K562 (cell line): ENCODE data around the gene UBE2I. TPM values are rescaled to one million over a fixed set of nuclear protein-coding genes. Genes with fewer than 3 reads are reported as not detected.
A peak's percentile ranks its signal among the peaks of the same experiment; 100 is the strongest.

Experiments used
- AFF1 ChIP-seq, 2 experiments: fragments of 450-650 bp; IDR thresholded peaks; 2 replicates each; pipeline ENCODE4 v1.6.1; 2018; ENCODE audit warnings: mild to moderate bottlenecking in 2 of 2, low read depth in 1 of 2; ENCODE audit not compliant: partially characterized antibody in 2 of 2
- DMBX1 ChIP-seq: fragments of 250-450 bp; sonication (Bioruptor Pico); IDR thresholded peaks from 2 replicates; pipeline ENCODE4 v1.8.0; 2022; ENCODE audit warnings: inconsistent platforms, mild to moderate bottlenecking, moderate library complexity, borderline replicate concordance
- EGR1 ChIP-seq: fragments of 450-650 bp; conservative IDR thresholded peaks from 2 replicates; pipeline ENCODE4 v1.6.1; 2017; ENCODE audit warnings: mild to moderate bottlenecking
- ELF2 ChIP-seq: fragments of 250-450 bp; sonication (Bioruptor Pico); IDR thresholded peaks from 2 replicates; pipeline ENCODE4 v1.5.0; 2021; ENCODE audit warnings: mild to moderate bottlenecking
- FOXA3 ChIP-seq, 2 experiments: fragments of 450-650 bp in 1 of 2; sonication (generic) in 1 of 2; formaldehyde crosslinking; IDR thresholded peaks in 1 of 2; conservative IDR thresholded peaks in 1 of 2; 2 replicates each; pipeline versions ENCODE4 v1.4.0 to v1.8.0; 2020 to 2022; ENCODE audit warnings: mild to moderate bottlenecking in 2 of 2, missing genetic modification reagents in 1 of 2
- GABPB2 ChIP-seq: fragments of 250-450 bp; sonication (Bioruptor Pico); conservative IDR thresholded peaks from 2 replicates; pipeline ENCODE4 v1.5.1; 2021; ENCODE audit warnings: mild to moderate bottlenecking
- GATA2 ChIP-seq: sonication (generic); formaldehyde crosslinking; IDR thresholded peaks from 2 replicates; pipeline ENCODE4 v1.4.0; 2020; ENCODE audit warnings: mild to moderate bottlenecking, missing genetic modification reagents
- HNRNPL ChIP-seq: fragments of 200-400 bp; formaldehyde crosslinking; IDR thresholded peaks from 2 replicates; pipeline ENCODE4 v1.6.1; 2017; ENCODE audit warnings: low read depth, mild to moderate bottlenecking, low read length
- IFI16 ChIP-seq: fragments of 250-450 bp; sonication (Bioruptor Pico); IDR thresholded peaks from 2 replicates; pipeline ENCODE4 v2.1.2; 2022; ENCODE audit warnings: mild to moderate bottlenecking, inconsistent platforms
- ILK ChIP-seq: fragments of 450-650 bp; IDR thresholded peaks from 2 replicates; pipeline ENCODE4 v1.6.1; 2016; ENCODE audit warnings: missing genetic modification characterization, low read depth, mild to moderate bottlenecking, missing compliant biosample characterization, moderate library complexity, borderline replicate concordance
- MTA1 ChIP-seq: fragments of 450-650 bp; IDR thresholded peaks from 2 replicates; pipeline ENCODE4 v1.6.1; 2017; ENCODE audit warnings: borderline replicate concordance
- NELFE ChIP-seq: IDR thresholded peaks from 2 replicates; pipeline ENCODE4 v1.6.1; 2011; ENCODE audit warnings: mild to moderate bottlenecking; ENCODE audit not compliant: insufficient read depth, insufficient read length
- NR2C2 ChIP-seq, 2 experiments: fragments of 200-800 bp in 1 of 2; sonication (Bioruptor generic) in 1 of 2; sonication (generic) in 1 of 2; formaldehyde crosslinking in 1 of 2; IDR thresholded peaks; 2 replicates each; pipeline versions ENCODE4 v1.6.1 to v1.8.0; 2016 to 2022; ENCODE audit warnings: mild to moderate bottlenecking in 1 of 2, missing compliant biosample characterization in 1 of 2, missing genetic modification characterization in 1 of 2, missing genetic modification reagents in 1 of 2
- PHF8 ChIP-seq: fragments of 200-600 bp; sonication (generic); IDR thresholded peaks from 2 replicates; pipeline ENCODE4 v1.6.1; 2012; ENCODE audit warnings: mixed run types, mild to moderate bottlenecking, inconsistent platforms, low read length, moderate library complexity, borderline replicate concordance
- PPARD ChIP-seq: fragments of 250-450 bp; sonication (Bioruptor Pico); IDR thresholded peaks from 2 replicates; pipeline ENCODE4 v1.8.0; 2022; ENCODE audit warnings: inconsistent platforms, mild to moderate bottlenecking, moderate library complexity
- RFX7 ChIP-seq: fragments of 250-450 bp; sonication (Bioruptor Pico); IDR thresholded peaks from 2 replicates; pipeline ENCODE4 v1.5.1; 2021; ENCODE audit warnings: mild to moderate bottlenecking
- THRAP3 ChIP-seq: fragments of 450-650 bp; IDR thresholded peaks from 2 replicates; pipeline ENCODE4 v1.6.1; 2016; ENCODE audit warnings: mild to moderate bottlenecking, inconsistent platforms, borderline replicate concordance
- ZNF174 ChIP-seq: fragments of 250-450 bp; sonication (Bioruptor Pico); IDR thresholded peaks from 2 replicates; pipeline ENCODE4 v1.4.0; 2020; ENCODE audit warnings: mild to moderate bottlenecking
- ZNF175 ChIP-seq: fragments of 200-800 bp; sonication (Bioruptor generic); IDR thresholded peaks from 2 replicates; pipeline ENCODE4 v1.6.1; 2016; ENCODE audit warnings: low read depth, mild to moderate bottlenecking, missing genetic modification characterization, missing compliant biosample characterization
- ZNF347 ChIP-seq: fragments of 450-650 bp; formaldehyde crosslinking; IDR thresholded peaks from 2 replicates; pipeline ENCODE4 v1.4.0; 2020; ENCODE audit warnings: low read depth, mild to moderate bottlenecking, moderate library complexity
- polyA plus RNA-seq, 8 experiments: library from polyadenylated mRNA; depleted of rRNA in 4 of 8; stranded (reverse) in 5 of 8; unstranded in 3 of 8; fragments of >200 nt; fragmentation: Nextera tagmentation in 2 of 8; fragmentation: Illumina TruSeq in 1 of 8; extraction: Ambion mirVana in 2 of 8; extraction: Trizol in 1 of 8; gene quantifications; 2 replicates each; pipeline versions ENCODE4 v1.2.1 to v1.2.3, GENCODE V29; 2011 to 2014; ENCODE audit warnings: inconsistent platforms in 1 of 8, missing spikeins in 1 of 8
- total RNA-seq, 7 experiments: library from RNA; depleted of rRNA in 6 of 7; stranded (reverse); fragments of >200 nt in 6 of 7; fragmentation: Illumina TruSeq in 2 of 7; extraction: Trizol in 2 of 7; gene quantifications; 2 replicates each; pipeline versions ENCODE4 v1.2.1 to v1.2.3, GENCODE V29; 2011 to 2021; ENCODE audit warnings: low replicate concordance in 1 of 7
- TF ChIP-seq, protein P1 (sequence below): fragments of 250-450 bp; sonication (Bioruptor Pico); IDR thresholded peaks from 2 replicates; pipeline ENCODE4 v1.5.0; 2021
- TF ChIP-seq, protein P2 (sequence below): sonication (generic); formaldehyde crosslinking; IDR thresholded peaks from 2 replicates; pipeline ENCODE4 v1.8.0; 2022; ENCODE audit warnings: mild to moderate bottlenecking, missing genetic modification reagents

The UBE2I gene
- total and polyA plus RNA-seq, 9 of the 15 experiments (the other 6 are each of a cell fraction or from before 2014, with no cell fraction given), result 36.6 to 254 (median 104) TPM

- TF ChIP-seq AFF1 (IDR thresholded peaks at IDR 0.05; ENCODE audit: low read depth in 1 of 2, partially characterized antibody in 2 of 2), result no peak
- no peak for TF ChIP-seq MTA1
- no peak for TF ChIP-seq ZNF174 (CRISPR knock-in tag)
- TF ChIP-seq, protein P1, sequence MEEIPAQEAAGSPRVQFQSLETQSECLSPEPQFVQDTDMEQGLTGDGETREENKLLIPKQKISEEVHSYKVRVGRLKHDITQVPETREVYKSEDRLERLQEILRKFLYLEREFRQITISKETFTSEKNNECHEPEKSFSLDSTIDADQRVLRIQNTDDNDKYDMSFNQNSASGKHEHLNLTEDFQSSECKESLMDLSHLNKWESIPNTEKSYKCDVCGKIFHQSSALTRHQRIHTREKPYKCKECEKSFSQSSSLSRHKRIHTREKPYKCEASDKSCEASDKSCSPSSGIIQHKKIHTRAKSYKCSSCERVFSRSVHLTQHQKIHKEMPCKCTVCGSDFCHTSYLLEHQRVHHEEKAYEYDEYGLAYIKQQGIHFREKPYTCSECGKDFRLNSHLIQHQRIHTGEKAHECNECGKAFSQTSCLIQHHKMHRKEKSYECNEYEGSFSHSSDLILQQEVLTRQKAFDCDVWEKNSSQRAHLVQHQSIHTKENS, result no peak
- peak; percentile 96 for TF ChIP-seq EGR1
- no peak for TF ChIP-seq ZNF347 (CRISPR knock-in tag)
- no peak for TF ChIP-seq GATA2 (CRISPR knock-in tag)
- TF ChIP-seq, protein P2, sequence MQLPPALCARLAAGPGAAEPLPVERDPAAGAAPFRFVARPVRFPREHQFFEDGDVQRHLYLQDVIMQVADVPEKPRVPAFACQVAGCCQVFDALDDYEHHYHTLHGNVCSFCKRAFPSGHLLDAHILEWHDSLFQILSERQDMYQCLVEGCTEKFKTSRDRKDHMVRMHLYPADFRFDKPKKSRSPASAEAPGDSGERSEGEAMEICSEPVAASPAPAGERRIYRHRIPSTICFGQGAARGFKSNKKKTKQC, result no peak
- no peak for TF ChIP-seq PHF8
- TF ChIP-seq ILK (tag), result no peak
- TF ChIP-seq NR2C2 (CRISPR knock-in tag; IDR thresholded peaks at IDR 0.05), result no peak
- no peak; the same call in 1 of the 2 replicates for TF ChIP-seq NR2C2 (tag; IDR thresholded peaks at IDR 0.05)
- no peak for TF ChIP-seq FOXA3 (CRISPR knock-in tag; conservative IDR thresholded peaks at IDR 0.05 in 1 of 2, IDR thresholded peaks at IDR 0.05 in 1 of 2)
- no peak for TF ChIP-seq PPARD (CRISPR knock-in tag)
- no peak for TF ChIP-seq GABPB2 (CRISPR knock-in tag)
- no peak for TF ChIP-seq RFX7 (CRISPR knock-in tag)
- TF ChIP-seq DMBX1 (CRISPR knock-in tag), result no peak
- no peak for TF ChIP-seq THRAP3
- no peak; the same call in 1 of the 2 replicates for TF ChIP-seq HNRNPL
- no peak for TF ChIP-seq NELFE
- no peak for TF ChIP-seq IFI16 (CRISPR knock-in tag)
- no peak for TF ChIP-seq ZNF175 (CRISPR knock-in tag)
- TF ChIP-seq ELF2, result no peak
Measured at GRCh38 chr16:1342526-1343427, 33.3 kb downstream of the UBE2I start (continued).
